Measurements from ENCODE around the gene NCBP2L.

DNA sequence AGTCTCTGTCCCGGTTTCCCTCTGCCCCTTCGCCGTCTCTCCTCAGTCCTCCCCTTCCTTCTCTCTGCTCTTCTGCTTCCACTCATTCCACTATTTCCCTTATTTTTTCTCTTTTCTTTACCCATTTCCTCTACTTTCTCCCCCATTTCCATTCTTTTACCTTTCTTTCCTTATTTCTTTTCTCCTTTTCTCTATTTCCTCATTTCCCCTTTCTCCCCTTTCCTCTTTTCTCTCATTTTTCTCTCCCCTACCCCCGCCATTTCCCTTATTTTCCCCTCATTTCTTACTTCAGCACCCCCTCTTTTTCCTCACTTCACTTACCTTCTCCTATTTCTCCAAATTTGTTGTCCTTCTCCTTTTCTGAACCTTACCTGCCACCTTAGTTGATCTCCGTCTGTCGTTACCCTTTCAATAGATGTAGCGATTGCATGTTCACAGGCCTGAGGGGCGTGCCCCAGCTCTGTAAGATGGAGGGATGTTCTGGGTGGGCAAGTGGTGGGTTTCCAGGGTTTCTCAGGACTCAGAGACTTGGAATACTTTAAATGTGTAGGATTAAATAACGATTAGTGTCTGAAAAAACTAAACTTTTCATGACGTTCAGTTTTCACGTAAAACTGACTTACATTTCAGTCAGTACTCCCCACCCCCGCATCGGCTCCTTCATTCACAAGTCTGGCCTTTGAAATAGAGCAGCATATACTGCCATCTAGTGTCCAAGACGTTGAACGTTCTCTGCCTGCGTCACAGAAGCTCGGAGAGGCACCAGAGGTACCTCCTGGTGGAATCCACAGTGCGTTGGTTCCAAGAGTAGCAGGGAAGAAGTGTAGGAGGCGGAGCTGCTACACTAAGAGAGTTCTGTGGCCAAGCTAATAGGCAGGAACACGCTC is 641 bp upstream of the NCBP2L start:
- TF ChIP-seq, protein P1, sequence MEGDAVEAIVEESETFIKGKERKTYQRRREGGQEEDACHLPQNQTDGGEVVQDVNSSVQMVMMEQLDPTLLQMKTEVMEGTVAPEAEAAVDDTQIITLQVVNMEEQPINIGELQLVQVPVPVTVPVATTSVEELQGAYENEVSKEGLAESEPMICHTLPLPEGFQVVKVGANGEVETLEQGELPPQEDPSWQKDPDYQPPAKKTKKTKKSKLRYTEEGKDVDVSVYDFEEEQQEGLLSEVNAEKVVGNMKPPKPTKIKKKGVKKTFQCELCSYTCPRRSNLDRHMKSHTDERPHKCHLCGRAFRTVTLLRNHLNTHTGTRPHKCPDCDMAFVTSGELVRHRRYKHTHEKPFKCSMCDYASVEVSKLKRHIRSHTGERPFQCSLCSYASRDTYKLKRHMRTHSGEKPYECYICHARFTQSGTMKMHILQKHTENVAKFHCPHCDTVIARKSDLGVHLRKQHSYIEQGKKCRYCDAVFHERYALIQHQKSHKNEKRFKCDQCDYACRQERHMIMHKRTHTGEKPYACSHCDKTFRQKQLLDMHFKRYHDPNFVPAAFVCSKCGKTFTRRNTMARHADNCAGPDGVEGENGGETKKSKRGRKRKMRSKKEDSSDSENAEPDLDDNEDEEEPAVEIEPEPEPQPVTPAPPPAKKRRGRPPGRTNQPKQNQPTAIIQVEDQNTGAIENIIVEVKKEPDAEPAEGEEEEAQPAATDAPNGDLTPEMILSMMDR (IDR thresholded peaks at IDR 0.05), result peak; percentile 35; the same call in 1 of the 2 replicates
- no peak for TF ChIP-seq TCF7 (CRISPR knock-in tag; IDR thresholded peaks at IDR 0.05; ENCODE audit: low read depth)
- TF ChIP-seq, protein P2, sequence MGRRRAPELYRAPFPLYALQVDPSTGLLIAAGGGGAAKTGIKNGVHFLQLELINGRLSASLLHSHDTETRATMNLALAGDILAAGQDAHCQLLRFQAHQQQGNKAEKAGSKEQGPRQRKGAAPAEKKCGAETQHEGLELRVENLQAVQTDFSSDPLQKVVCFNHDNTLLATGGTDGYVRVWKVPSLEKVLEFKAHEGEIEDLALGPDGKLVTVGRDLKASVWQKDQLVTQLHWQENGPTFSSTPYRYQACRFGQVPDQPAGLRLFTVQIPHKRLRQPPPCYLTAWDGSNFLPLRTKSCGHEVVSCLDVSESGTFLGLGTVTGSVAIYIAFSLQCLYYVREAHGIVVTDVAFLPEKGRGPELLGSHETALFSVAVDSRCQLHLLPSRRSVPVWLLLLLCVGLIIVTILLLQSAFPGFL (CRISPR knock-in tag; IDR thresholded peaks at IDR 0.05; ENCODE audit: borderline replicate concordance), result no peak
- TF ChIP-seq NFYB (CRISPR knock-in tag; conservative IDR thresholded peaks at IDR 0.05; ENCODE audit: low read depth), result no peak
- no peak for TF ChIP-seq JUN (CRISPR knock-in tag; IDR thresholded peaks at IDR 0.05)
- TF ChIP-seq SP1 (CRISPR knock-in tag; conservative IDR thresholded peaks at IDR 0.05), result no peak
- TF ChIP-seq ATF2 (CRISPR knock-in tag; IDR thresholded peaks at IDR 0.05; ENCODE audit: borderline replicate concordance, low read depth), result no peak
